Measurements from ENCODE around the gene VENTX. TPM values are rescaled to one million over a fixed set of nuclear protein-coding genes. Genes with fewer than 3 reads are reported as not detected.

The VENTX gene
- total RNA-seq, 1 donor from 2014 or later, result not detected

DNA sequence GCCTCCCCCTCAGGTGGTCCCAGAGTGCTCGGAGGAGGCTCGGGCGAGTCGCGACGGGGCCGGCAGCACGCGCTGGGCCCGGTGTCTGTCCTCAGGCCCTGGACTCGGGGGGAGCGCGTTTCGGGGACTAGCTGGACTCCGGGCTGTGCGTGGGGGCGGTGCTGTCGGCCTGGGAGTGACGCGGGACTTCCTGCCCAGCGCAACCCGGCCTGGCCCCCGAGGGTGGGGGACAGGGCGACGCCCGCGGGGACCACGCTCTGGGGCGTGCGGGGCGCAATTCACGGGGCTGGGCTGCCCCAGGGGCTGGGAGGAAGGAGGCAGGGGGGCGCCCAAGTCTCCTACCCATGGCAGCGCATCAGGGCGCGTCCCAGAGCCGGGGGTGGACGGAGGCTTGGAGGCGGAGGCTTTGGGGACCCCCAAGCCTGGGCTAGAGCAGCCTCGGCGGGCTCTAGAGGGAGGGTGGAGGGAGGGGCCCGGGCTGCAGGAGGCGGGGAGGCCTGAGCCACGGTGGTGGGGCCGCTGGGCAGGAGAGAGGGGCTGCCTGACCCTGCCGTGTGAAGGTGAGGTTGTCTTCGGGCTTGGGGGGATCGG, 2.3 kb upstream of the VENTX start:
- no peak for DNase-seq

DNA sequence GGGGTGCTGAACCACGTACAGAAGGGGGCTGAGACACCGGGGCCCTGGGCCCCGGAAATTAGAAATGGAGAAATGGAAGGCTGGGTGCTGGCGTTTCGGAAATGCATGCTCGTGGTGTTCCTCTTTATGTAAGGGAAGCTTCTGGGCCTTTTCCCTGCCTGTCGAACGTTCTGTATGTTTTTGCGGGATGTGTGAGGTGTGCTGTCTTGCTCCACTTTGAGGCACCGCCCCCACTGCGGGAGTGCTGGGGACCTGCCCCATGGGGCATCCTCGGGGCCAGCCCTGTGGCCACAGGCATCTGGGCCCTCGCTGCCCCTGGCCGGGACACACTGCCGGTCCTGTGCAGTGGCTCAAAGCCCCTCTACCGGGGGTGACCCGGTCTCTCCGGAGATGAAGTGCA, 1.7 kb upstream of the VENTX start:
- no peak for DNase-seq

DNA sequence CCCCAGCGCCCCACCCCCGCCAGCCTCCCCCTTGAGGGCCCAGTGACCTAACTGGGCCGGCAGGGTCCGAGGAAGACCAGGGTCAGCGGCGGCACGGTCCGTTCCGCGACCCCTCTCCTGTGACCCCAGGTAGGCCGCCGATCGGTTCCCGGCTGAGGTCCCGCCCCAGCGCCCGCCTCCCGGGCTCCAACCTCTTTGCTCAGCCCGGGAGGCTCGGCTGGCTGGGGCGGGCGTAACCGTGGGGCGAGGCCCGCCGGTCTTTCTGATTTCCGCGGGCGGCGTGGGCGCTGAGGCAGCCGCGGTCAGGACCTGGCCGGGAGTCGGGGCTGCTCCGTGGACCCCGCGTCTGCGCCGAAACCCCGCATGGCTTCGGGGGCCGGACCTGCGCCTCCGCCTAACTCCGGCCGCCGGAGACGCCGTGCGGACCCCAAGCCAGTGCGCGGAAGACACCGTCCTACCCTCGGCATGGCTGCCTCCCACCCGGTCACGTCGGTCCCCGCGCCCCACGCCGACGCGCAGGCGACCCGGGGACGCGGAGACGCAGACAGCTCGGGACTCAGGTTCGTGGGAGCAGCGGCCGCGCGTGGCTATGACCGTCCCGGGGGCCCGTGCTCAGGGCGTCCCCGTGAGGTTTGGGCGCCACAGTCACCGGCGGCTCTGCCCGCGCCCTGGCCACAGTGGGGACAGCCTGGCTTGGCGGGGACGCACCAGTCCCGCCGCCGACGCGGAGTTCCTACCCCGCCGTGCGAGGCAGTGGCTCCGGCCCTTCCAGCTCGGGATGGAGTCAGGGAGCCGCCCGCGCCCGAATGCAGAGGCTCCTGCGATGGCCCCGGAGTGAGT, 1.0 kb upstream of the VENTX start:
- DNase-seq, result no peak

DNA sequence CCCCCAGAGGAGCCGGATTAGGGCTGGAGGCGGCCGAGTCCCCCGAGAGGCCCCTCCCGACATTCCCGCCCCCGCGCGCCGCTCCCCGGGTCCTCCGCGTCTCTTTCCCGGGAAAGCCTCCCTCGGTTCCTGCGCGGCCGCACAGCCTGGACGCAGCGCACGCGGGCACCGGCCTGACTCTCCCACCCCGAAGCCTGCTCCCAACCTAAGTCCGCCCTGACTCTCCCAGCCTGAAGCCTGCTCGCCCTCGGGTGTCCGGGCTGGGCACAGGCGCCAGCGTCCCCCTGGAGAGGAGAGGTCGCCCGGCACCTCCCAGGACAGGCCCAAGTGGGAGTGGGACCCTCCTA, 441 bp upstream of the VENTX start:
- DNase-seq, result no peak

DNA sequence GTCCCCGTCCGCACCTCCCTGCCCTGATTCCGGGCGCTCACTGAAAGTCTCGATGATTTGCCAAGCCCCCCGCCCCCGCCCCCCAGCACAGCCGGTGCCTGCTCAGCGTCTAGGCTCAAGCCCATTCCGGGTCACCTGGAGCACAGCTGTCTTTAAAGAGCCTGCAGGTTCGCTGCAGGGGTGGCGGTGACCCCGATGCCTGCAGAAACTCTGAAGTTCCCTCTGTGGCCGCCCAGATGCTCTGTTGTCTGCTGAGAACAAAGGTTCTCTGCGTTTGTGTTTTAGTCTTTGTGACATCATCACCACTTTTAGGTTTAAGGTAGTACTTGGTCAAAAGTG, 780 bp downstream of the VENTX start:
- DNase-seq, result no peak

DNA sequence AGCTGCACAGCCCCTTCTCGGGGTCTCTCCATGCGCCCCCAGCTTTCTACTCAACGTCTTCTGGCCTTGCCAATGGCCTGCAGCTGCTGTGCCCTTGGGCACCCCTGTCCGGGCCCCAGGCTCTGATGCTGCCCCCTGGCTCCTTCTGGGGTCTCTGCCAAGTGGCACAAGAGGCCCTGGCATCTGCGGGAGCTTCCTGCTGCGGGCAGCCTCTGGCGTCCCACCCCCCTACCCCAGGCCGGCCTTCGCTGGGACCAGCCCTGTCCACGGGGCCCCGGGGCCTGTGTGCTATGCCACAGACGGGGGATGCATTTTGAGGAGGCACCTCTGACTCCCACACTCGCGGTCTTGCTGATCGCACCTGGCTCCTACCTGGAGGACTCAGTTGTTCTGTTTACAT, 2.3 kb downstream of the VENTX start:
- no peak for DNase-seq

DNA sequence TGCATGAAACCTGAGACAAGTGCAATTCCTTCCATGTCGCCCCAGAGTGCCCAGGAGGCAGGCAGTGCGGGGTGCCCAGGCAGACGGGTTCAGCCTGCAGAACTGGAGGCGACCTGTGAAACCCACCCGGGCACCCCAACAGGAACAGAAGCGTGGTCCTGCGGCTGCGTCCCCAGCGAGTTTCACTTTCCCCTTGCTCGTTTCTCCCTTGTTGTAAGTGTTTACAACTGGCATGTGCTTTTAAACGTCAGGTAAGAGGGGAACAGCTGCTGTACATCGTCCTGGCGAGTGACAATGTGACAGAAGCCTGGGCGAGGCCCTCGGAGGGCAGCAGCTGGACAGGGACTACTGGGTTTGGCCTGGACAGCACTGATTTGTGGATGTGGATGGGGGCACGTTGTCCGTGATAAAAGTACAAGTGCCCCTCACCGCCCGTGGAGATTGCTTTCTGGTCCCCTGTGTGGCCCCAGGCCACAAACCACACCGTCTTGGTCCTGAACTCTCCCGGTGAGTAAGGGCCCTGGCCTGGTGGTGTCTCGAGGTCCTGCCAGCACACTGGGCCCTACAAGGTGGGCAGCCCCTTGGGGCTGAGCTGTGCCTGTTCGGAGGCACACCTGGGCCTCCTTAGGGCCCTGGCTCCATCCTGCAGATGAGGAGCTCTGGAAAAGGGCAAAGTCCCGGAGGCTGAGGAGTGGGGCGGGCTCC, 4.0 kb downstream of the VENTX start:
- DNase-seq, result no peak

DNA sequence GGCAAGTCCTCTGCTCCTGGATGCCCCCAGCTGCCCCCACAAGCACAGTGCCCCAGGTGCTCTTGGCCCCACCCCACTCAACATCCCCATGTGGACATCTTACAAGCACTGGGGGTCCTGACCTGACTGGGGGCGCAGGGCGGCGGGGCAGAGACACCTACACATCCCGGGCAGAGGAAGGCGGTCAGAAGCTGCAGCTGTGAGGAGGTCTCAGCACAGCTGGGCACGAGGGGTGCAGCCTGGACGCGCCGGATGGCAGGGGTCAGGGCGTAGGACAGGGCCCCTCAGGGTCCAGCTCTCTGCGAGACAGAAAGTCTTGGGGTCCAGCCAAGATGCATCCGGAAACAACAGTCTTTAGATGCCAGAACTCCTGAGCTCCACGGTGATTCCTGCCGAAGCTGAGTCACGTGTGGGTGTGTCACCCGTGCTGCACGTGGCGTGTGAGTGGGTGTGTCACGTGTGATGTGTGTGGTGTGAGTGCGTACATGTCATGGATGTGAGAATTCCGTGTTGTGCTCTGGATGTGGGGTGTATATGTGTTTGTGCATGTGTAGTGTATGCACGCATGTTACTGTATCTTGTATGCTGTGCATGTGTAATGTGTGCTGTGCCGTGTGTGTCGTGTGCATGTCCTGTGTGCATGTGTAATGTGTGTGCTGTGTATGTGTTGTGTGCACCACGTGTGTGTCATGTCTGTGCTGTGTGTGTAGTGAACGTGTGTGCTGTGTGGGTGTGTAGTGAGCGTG, 5.1 kb downstream of the VENTX start:
- no peak for DNase-seq

DNA sequence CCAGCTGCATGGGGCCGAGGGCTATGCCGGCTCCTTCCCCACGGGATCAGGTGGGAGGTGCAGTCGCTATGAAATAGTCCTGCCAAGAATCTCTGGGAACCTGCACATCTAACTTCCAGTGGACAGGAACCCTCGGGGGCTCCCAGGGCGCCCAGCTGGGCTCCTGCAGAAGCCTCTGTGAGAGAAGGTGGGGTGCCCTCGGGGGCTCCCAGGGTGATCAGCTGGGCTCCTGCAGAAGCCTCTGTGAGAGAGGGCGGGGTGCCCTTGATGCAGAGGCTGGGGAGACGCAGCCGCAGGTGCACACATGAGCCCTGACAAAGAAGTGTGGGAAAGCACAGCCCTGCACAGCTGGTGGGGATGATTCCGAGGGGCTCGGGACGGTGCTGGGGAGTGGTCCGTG, 5.9 kb downstream of the VENTX start:
- no peak for DNase-seq

DNA sequence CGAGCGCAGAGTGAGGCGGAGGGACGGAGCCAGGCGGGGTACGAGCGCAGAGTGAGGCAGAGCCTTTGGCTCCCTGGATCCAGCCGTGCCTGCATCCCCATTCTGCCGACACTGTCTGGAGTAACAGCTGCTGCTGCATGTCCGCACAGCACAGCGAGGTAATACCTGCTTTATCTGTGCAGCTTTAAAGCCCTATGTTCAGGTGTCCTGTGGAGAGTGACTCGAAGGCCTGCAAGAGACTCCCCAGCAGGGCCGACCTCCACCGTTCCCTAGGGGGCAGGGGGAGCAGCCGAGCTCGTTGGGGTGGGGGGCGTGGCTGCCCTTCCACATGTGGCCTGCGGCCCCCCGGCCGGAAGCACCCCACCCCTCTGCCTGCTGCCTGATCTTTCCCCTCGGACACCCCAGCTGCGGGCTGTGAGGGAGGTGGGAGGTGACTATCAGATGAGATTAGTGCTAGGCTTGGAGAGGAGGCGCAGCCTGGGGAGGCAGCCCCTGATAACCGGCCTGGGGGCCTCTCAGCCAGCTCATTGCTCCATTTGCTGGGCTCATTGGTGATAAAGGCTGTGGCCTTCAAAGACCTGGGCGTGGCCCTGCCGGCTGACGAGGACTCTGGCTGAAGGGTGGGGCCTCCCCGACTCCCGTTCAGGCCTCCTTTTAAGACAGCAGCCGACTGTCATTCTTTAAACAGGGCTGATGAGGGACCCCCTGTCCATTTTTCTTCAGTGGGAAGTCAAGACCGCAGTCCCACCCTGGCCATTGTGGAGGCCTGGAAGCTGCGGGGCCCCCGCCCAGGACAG, 8.0 kb downstream of the VENTX start:
- peak; percentile 27 for DNase-seq

DNA sequence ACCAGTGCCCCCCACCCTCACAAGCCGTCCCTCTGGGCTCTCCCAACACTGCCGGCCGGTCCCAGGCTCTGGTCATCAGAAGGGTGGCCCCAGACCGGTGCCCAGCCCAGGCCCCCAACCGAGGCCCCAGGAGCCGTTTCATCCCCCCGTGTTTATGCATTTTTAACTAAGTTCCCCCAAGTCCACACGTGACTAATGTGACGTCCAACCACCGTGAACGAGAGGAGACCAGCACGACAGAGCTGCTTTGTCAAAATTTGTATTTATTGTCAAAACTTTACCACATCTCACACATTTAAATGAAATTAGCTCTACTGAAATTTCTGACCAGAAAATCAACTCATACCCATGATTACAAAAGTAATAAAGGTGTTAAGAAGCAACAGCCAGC, 8.6 kb downstream of the VENTX start:
- DNase-seq, result no peak

DNA sequence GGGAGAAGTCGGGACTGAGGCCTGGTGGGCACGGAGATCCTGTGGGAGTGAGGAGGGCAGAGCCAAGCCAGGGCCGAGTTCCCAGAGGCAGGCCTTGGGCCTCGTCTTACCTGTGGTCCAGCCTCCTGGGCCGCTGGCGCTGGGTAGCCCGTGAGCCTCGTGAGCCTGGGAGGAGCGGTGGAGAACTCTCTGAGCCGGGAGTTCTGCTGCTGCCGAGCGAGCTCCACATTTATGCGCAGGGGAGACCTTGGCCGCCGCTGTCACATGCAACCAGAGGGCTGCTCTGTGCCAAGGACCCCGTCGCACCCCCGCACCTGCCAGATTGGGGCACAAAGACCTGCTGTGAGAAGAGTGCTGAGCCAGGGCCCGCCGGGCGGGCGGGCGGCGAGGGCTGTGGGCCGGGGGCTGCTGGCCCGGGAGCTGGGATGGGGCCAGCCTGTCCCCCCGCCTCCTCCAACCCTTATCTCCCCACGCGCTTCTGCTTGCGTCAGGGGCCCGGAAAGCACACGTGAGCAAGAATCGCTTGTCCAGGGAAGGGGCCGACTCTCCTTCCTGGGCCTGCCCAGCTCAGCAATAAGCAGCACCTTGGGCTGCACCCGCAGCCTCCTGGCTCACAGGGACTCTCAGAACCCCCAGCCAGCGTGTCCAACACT, 10.2 kb downstream of the VENTX start:
- no peak for DNase-seq

DNA sequence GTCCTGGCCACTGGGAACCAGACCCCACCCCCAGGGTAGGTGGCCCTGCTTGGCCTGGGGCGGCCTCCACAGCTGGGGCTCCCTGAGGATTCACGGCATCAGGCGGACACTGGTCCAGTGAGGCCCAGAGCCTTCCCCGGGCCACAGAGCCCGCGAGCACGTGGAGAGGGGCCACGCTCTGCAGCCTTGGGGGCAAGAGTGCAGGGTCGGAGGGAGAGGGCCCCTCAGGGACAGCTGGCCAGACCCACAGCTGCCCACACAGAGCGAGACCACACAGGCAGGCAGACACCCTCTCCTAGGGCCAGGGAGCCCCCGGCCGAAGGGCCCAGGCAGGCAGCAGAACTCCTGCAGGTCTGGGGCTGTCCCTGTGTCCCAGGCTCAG, 10.7 kb downstream of the VENTX start:
- DNase-seq, result no peak

DNA sequence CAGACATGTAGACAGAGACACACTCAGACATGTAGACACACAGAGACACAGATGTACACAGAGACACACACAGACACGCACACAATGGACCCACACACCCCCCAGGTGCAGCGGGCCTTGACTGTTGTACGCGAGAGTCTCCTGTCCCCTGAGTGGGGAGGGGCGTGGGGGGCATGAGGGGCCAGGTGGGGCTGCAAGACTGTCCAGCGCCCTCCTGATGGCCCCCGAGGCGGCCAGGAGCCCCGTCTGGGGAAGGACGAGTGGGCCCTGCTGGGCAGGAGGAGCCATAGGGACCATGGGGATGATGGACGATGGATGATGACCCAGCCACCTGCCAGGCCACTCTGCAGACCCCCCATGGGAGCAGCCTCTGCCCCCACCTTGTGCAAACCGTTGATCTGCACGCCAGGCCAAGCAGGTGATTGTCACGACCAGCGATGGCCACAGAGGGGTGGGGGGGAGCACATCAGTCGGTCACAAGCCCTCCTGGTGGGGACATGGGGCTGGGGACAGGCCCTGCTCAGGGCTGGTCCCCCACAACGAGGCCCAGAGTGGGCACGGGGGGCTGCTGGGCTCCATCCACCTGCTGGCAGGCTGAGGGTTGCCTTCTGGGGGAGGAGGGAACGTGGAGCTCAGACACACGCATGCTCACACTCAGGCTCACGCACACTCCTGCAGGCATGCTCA, 11.6 kb downstream of the VENTX start:
- DNase-seq, result no peak

DNA sequence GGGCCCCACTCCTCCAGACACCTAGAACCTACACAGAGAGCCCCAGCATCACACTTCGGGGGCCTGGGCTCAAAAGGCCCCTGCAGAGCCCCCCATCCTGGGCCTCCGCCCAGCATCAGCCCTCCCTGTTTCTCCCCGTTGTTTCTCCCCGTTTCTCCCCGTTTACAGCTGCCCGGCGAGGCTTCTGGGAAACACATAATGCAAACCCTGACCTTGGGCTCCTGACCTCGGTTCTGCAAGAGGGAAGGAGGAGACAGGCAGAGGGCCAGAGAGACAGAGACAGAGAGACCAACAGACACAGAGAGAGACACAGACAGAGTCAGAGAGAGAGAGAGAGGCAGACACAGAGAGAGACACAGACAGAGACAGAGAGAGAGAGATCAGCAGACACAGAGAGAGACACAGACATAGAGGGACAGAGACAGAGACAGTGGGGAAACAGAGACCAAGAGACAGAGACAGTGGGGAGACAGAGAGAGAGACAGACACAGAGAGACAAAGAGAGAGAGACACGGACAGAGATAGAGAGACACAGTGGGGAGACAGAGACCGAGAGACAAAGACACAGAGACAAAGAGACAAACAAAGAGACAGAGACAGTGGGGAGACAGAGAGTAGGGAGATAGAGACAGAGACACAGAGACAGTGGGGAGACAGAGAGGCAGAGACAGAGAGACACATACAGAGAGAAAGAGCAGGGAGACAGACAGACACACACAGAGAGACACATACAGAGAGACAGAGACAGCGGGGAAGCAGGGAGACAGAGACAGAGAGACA, 12.5 kb downstream of the VENTX start:
- no peak for DNase-seq

DNA sequence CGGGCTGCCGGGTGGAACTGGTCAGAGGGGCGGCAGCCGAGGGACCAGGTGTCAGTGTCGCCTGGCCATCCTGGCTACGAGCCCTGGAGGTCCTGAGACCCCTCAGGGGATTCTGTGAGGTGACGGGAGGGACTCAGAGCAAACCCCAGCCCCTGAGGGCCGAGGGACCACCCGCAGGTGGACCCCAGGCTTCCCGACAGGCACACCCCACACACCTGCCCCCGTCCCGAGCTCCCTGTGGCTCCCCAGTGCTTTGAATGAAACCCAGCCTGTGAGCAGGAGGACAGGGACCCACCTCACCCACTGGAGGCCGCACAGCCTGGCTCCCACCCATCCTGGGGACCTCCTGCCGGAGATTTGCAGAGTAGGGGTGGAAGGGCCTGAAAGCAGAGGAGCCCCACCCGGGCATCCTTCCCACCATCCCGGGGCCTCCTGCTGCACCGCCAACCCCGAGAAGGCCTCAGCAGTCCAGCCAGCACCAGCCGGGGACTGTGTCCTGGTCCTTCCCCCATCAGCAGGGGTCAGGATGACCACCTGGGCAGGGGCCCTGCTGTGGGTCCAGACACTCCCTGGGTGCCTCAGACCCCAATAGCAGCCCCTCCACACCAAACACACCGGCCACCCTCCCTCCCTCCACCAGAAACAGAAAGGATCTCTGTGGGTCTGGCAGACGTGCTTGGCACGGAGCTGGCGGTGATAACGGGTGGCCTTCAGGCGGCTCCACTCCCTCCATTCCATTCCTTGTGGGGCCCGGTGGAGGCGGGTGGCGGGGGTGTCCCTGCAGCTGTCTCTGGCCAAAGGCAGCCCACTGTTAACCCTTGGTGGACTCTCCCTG, 13.9 kb downstream of the VENTX start:
- peak; percentile 29 for DNase-seq

DNA sequence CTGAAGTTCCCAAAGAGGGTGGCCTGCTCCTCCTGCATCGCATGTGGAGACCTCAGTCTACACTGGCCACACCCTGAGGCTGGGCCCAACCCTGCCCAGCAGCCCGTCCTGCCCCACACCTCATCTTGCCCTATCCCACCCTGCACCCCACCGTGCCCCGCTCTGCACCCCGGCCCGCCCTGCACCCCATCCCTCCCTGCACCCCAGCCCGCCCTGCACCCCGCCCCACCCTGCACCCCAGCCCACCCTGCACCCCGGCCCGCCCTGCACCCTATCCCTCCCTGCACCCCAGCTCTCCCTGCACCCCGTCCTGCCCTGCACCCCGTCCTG, 14.5 kb downstream of the VENTX start:
- DNase-seq, result no peak

DNA sequence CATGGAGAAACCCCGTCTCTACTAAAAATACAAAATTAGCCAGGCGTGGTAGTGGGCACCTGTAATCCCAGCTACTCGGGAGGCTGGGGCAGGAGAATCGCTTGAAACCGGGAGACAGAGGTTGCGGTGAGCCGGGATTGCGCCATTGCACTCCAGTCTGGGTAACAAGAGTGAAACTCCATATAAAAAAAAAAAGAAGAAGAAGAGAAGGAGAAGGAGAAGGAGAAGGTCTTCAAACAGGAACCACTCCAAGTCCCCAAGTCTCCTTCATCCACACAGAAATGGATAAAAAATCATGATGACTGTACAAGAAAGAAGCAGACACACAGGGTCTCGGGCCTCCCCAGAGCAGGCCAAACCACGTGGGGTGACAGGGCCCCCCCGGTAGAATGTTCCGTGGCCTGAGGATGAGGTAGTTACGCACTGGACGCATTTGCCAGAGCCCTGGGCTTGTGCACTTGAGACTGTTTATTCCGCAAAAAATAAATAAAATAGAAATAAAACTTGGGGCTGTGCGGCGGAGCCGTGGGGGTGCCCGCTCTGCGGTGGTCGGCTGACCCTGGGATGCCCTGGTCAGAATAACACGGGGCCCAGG, 15.8 kb downstream of the VENTX start:
- no peak for DNase-seq
